ENCODE results near the gene LIN54.
"Not testable (repeated sequence)": the region's sequence is repeated elsewhere in the genome, so short reads cannot be mapped to it uniquely, and the experiment has no call there.

Gene LIN54

GRCh38 chr4:83012200-83012686, 1.6 kb upstream of the LIN54 start:
- peak; percentile 10 for DNase-seq

GRCh38 chr4:83011689-83012199, 1.1 kb upstream of the LIN54 start:
- no peak for DNase-seq

- DNase-seq: peak; percentile 1
Observed at GRCh38 chr4:83010111-83010521, 507 bp downstream of the LIN54 start.

GRCh38 chr4:83009529-83009928, 1.1 kb downstream of the LIN54 start:
- DNase-seq: no peak

- not testable (repeated sequence) for DNase-seq
Observed at GRCh38 chr4:83003044-83003791, 7.4 kb downstream of the LIN54 start.

- DNase-seq: no peak
Observed at GRCh38 chr4:83002329-83002728, 8.3 kb downstream of the LIN54 start.

- no peak for DNase-seq
Observed at GRCh38 chr4:82998898-82999297, 11.7 kb downstream of the LIN54 start.

- no peak for DNase-seq
Observed at GRCh38 chr4:82994834-82995233, 15.8 kb downstream of the LIN54 start.

GRCh38 chr4:82989575-82990429, 20.8 kb downstream of the LIN54 start:
- DNase-seq: peak; percentile 11

- no peak for DNase-seq
Observed at GRCh38 chr4:82988323-82988832, 22.2 kb downstream of the LIN54 start.

GRCh38 chr4:82987519-82987918, 23.1 kb downstream of the LIN54 start:
- not testable (repeated sequence) for DNase-seq

- DNase-seq: no peak
Observed at GRCh38 chr4:82984459-82984858, 26.2 kb downstream of the LIN54 start.

- no peak for DNase-seq
Observed at GRCh38 chr4:82983444-82983843, 27.2 kb downstream of the LIN54 start.

GRCh38 chr4:82981138-82981537, 29.5 kb downstream of the LIN54 start:
- DNase-seq: no peak

- no peak for DNase-seq
Observed at GRCh38 chr4:82975792-82976191, 34.8 kb downstream of the LIN54 start.

- DNase-seq: no peak
Observed at GRCh38 chr4:82969414-82969813, 41.2 kb downstream of the LIN54 start.

- DNase-seq: no peak
Observed at GRCh38 chr4:82968972-82969371, 41.7 kb downstream of the LIN54 start.

GRCh38 chr4:82965763-82966162, 44.9 kb downstream of the LIN54 start:
- no peak for DNase-seq

- DNase-seq: no peak
Observed at GRCh38 chr4:82957045-82957444, 53.6 kb downstream of the LIN54 start.

- DNase-seq: no peak
Observed at GRCh38 chr4:82954212-82954611, 56.4 kb downstream of the LIN54 start.

- DNase-seq: no peak
Observed at GRCh38 chr4:82951196-82951595, 59.4 kb downstream of the LIN54 start.

GRCh38 chr4:82948647-82949204, 61.9 kb downstream of the LIN54 start:
- no peak for DNase-seq

- no peak for DNase-seq
Observed at GRCh38 chr4:82947498-82947897, 63.1 kb downstream of the LIN54 start.
